GM21825 (cell line): ENCODE data around the gene TRIM10.

Experiments
- ATAC-seq: cut with Tn5 transposase; IDR thresholded peaks from one replicate; pipeline ENCODE4 v1.9.1; 2021; ENCODE audit warnings: mild to moderate bottlenecking, moderate library complexity; ENCODE audit not compliant: unreplicated experiment

The TRIM10 gene

DNA sequence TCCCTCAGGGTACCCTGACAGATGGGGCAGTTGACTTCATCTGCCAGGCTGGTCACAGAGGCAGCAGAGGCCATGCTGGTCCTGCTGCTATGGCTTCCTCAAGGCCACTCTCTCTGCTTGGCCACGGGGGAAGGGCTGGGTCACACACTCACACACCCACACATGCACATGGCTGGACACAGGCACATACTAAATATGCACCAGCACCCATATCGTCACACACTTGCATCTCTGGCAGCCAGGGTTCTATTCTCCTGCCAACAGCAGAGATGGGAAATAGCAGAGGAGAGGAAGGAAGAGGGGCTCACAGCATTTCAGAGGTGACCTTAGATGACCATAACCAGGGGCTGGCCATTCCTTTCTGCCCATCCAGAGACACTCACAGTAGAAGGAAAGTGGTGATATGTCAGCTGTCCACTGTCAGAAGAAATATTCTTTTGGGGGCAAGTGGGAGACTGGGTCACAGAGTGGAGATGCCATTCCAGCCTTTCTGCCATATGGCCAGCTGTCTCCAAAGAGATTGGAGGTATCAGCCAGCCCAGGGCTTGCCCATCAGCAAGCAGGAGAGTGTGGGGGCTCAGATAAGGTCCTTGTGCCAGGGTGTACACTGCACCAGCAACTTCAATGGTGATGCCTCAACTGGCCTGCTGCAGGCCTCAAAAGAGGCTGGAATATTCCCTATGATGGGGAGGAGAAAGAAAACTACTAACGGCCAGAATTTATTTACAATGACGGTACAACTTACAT, at the start of gene TRIM10:
Gene TRIM10 (minus strand): TSS at position 427 of the 747 bp plus-strand sequence. CDS start 353 bp downstream, at position 74.
- ATAC-seq: no peak

- ATAC-seq: no peak
These were observed 46.7 kb upstream of the TRIM10 start for GRCh38 chr6:30207619-30208295.

DNA sequence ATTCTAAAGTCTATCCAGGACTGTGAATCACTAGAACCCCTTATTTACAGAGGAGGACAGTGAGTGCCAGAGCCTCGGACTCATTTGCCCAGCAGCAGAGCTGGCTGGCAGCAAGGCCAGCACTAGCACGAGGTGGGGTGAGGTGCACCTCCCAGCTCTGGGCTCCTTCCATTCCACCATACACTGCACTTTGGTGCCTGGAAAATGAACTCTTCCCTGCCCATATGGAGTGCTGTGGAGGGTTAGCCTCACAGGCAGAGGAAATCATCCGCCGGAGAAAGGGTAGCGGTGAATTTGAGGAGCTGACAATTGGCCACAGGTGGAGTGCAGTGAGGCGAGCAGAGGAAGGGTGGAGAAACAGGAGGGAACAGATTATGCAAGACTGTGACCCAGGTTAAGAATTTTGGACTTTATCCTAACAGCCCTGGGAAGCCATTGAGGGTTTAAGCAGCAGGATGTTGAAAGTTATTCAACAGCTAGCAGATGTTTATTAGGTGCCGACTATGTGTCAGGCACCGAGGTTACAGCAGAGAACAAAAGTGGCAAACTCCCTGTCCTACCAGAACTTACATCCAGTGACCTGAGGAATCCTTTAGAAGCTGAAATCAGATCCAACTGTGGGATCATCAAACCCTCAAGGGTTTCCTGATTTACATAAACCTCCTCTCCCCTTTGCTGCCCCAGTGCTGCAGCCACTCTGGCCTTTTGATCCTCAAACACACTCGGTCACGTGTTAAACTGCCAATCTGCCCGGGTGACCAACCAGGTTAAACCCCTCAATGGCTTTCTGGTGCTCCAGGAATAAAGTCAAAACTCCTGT, 46.0 kb upstream of the TRIM10 start:
- ATAC-seq: no peak

DNA sequence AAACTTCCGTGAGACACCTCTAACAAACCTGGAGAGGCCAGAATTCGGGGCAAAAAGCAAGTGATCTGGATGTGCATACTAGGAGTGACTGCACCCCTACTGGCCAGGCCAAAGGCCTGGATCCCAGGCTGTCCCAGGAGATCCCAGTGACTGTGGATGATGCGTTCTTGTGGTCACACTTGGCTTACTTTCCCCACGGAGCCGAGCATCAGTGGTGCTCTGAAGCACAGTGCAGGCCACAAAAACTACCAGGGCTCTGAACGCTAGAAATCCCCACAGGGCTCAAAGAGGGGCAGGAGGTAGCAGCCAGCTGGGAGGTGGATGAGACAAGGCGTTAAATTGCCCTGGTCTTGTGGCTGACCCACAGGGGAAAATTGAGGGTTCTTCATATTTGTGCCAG, 45.1 kb upstream of the TRIM10 start:
- no peak for ATAC-seq

GRCh38 chr6:30204116-30204515, 43.1 kb upstream of the TRIM10 start:
- no peak for ATAC-seq

DNA sequence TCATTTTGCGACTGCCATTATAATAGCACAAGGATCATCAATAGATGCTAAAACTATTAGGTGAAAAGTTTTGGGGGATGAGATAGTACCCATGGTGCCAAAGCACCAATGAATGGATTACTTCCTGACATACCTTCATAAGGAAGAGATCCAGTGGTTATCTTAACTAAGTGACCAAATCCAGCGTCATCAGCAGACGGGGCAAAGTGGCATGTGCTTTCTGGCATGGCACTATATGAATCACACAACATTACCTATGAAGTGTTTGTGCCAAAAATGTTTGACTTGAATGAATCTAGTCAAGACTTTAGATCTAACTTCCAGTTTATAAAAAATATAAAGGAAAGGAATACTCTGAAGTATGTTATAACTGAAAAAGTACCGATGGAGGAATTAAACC, 41.4 kb upstream of the TRIM10 start:
- ATAC-seq: no peak

- ATAC-seq: peak; percentile 56
These were observed 39.7 kb upstream of the TRIM10 start for GRCh38 chr6:30200551-30201281.

DNA sequence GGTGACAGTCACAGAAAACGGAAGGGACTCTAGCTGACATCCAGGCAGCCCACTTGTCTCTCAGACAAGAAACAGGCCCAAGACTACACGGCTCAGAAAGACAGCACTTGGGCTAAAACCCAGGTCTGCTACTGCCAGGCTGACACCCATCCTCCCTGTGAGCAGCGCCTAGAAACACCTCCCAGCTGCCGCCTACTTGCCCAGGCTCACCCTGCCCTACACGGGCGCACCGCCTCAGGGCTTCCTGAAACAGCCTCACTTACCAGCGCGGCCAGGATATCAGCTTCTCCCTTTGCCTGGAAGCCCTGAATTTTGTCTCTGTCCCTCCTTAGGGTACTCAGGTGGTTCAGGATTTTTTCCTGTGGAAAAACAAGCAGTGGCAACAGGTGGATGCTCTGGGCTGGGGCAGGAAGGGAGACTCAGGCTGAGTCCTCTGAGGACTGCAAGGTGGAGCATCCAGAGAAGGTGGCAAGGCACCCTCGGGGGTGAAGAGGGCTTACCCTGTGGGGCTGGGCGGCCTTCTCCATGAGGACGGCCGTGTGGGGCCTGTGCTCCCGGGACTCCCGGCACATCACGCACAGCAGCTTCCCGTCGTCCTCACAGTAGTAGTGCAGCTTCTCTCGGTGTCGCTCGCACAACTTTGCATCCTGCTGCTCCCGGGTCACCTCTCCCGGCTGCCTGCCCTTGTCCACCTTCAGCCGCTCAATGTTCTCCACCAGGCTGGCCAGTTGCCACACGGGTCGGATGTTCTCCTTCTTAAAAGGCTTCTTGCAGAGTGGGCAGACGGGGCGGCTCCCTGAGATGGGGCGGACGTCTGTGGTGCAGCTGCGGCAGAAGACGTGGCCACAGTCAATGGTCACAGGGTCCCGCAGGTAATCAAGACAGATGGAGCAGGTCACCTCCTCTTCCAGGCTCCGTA, 37.4 kb upstream of the TRIM10 start:
- no peak for ATAC-seq

DNA sequence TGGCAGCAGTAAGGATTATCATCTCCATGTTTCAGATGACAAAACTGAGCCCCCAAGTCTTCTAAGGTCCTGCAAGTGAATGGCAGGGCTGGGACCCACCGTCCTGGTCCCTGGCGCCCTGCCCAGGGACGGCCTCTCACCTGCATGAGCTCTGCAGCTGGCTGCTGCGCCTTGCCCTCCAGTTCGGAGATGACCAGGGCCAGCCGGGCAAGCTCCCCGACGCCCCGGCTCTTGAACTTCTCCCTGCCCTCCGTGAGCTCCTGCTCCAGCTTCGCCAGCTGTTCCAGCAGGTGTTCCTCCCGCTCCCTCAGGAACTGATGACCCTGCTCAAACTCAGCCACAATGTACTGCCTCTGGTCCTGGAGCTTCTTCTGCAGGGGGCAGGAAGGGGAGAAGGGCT, 35.4 kb upstream of the TRIM10 start:
- ATAC-seq: no peak

DNA sequence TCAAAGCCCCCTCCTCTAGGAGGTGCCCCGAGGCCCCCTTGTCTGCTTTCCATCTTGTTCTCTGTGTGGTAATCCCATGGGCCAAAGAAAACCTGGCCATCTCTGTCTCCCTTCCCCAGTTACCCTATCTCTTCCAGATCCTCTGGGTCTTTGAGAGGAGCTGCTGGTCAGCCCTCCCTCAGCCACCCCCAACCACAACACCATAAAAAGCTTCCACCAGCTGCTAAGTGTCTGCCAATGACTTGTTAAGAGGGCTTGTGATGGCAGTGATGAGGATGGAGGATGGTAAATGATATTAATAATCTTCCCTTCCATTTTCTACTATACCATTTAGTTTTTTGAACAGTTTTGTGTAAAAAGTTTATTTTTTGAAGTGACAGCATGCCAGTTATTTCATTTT, 34.9 kb upstream of the TRIM10 start:
- ATAC-seq: no peak

DNA sequence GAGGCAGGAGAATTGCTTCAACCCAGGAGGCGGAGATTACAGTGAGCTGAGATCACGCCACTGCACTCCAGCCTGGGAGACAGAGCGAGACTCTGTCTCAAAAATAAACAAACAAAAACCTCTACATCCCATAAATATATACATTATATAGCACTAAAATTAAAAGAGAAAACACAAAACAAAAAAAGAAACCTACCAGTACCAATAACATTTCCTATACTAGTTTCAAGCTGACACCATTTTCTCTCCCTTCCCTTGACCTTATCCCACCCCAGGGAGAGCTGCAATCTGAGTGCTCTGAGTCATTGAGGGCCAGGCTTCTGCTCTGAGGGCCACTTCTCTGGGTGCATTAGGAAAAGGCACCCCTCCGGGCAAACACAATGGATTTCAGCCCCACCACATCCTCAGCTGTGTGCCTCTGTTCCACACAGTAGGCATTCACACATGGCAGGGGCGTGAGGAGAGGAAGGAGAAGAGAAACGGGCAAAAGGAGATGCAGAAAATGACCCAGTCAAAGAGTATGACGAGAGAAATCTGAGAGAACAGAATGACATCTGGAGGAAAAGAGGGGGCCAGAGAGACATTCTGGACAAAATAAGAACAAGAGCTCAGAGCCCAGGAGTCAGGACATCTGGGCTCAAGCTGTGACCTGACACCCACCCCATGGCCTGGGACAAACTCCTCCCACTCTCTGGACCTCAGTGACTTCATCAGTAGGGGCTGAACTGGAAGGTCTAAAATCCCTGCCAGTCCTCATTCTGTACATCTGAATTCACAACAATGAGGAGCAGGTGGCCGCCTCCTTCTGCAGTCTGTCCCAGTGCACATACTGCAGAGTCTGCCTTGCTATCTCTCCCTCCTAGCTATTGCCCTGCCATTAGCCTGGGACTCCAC, 34.0 kb upstream of the TRIM10 start:
- no peak for ATAC-seq

DNA sequence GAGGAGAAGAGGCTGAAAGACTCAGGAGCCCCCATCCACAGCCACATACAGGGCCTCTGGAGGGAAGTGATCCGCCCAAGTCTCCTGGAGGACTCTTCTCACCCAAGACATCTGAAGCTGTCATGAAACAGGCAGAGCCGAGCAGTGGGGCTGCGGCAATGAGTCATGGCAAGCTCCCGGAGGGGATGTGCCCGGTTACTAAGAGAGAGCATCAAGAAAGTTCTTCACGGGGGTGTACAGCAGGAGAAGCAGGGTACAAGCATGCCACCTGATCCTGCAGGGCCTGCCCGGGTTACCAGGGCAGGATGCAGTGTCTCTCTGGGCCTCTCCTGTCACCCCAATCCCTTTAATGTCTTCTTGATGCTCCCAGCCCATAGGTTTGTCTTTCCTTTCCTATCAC, 31.1 kb upstream of the TRIM10 start:
- ATAC-seq: no peak

DNA sequence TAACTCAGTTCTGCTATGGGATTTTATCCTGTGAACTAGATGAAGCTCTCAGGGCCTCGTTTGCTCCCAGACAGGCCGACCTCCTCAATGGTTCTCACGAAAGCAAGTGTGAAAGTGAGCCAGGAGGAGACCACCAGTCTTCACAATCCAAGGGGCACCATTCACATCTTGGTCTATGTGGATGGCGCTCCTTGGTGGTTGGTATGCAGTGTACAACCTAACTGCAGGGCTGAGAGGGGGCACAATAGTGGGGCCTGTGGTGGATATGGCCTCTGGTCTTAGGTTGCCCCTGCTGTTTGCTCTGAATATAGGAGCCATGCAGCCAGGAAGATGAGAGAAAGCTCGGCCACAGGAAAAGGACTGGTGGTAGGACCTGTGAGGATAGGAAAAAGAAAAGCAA, 27.5 kb upstream of the TRIM10 start:
- ATAC-seq: no peak

DNA sequence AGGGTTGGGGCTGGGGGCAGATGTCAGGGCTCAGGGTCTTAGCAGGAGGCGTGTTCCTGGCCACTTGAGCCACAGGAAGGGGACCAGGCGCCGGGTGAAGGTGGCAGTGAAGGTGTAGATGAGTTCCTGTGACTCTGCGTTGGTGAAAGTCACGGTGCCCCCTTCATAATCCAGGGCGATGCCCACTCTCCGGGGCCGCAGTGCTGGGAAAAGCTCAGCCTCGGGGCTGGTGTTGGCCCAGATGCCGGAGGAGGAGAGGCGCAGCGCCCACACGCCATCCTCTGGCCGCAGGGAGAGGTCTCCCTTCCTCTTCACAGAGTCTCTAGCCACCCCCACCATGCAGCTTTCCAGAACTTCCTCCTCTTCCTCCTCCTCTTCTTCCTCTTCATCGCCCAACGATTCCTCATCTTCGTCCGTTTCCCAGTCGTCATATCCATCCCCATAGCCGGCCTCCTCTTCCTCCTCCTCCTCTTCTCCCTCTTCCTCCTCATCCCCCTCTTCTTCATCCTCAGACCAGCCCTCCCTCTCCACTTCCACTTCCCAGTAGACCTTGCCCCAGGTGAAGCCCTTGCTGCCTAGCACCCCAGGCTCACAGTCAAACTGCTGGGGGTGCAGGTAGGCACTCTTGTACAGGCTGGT, 25.0 kb upstream of the TRIM10 start:
- ATAC-seq: no peak

- ATAC-seq: no peak
These were observed 23.5 kb upstream of the TRIM10 start for GRCh38 chr6:30184417-30185031.

- ATAC-seq: no peak
These were observed 19.1 kb upstream of the TRIM10 start for GRCh38 chr6:30180145-30180544.

GRCh38 chr6:30178837-30179236, 17.8 kb upstream of the TRIM10 start:
- ATAC-seq: no peak

- ATAC-seq: no peak
These were observed 14.8 kb upstream of the TRIM10 start for GRCh38 chr6:30175765-30176164.
